Esophagus muscularis mucosa (tissue), 4 donors: ENCODE data around the gene PCMT1.
"Not testable (repeated sequence)": the region's sequence is repeated elsewhere in the genome, so short reads cannot be mapped to it uniquely, and the experiment has no call there.

Experiments used
- EP300 ChIP-seq: sonication (generic); formaldehyde crosslinking; IDR thresholded peaks from one replicate; pipeline ENCODE4 v1.6.1; 2017; ENCODE audit warnings: antibody characterized with exemption
- POLR2A ChIP-seq: fragments of 450-650 bp; IDR thresholded peaks from one replicate; pipeline ENCODE4 v1.6.1; 2017; ENCODE audit warnings: antibody characterized with exemption, moderate library complexity, mild to moderate bottlenecking, low read depth
- POLR2AphosphoS5 ChIP-seq, 2 donors: sonication (generic); formaldehyde crosslinking; IDR thresholded peaks; one replicate each; pipeline ENCODE4 v1.6.1; 2017; ENCODE audit warnings: antibody characterized with exemption in 2 of 2
- TF ChIP-seq, protein P1 (sequence below), 3 experiments: fragments of 200-600 bp in 2 of 3; fragments of 450-650 bp in 1 of 3; sonication (generic) in 2 of 3; IDR thresholded peaks; one replicate each; pipeline ENCODE4 v1.5.1; 2017 to 2019; ENCODE audit warnings: antibody characterized with exemption in 3 of 3, mild to moderate bottlenecking in 2 of 3, moderate library complexity in 1 of 3

- TF ChIP-seq, protein P1, sequence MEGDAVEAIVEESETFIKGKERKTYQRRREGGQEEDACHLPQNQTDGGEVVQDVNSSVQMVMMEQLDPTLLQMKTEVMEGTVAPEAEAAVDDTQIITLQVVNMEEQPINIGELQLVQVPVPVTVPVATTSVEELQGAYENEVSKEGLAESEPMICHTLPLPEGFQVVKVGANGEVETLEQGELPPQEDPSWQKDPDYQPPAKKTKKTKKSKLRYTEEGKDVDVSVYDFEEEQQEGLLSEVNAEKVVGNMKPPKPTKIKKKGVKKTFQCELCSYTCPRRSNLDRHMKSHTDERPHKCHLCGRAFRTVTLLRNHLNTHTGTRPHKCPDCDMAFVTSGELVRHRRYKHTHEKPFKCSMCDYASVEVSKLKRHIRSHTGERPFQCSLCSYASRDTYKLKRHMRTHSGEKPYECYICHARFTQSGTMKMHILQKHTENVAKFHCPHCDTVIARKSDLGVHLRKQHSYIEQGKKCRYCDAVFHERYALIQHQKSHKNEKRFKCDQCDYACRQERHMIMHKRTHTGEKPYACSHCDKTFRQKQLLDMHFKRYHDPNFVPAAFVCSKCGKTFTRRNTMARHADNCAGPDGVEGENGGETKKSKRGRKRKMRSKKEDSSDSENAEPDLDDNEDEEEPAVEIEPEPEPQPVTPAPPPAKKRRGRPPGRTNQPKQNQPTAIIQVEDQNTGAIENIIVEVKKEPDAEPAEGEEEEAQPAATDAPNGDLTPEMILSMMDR (IDR thresholded peaks at IDR 0.05) = not testable (repeated sequence)
- not testable (repeated sequence) for TF ChIP-seq POLR2A; POLR2AphosphoS5 (IDR thresholded peaks at IDR 0.05); EP300
Observed at GRCh38 chr6:149854017-149854416, 104.5 kb downstream of the PCMT1 start.
